GM18520 (cell line): ENCODE measurements around the gene DYNAP.

Experiments
- ATAC-seq: cut with Tn5 transposase; IDR thresholded peaks from one replicate; pipeline ENCODE4 v1.9.1; 2021; ENCODE audit not compliant: unreplicated experiment

Gene DYNAP

GRCh38 chr18:54630963-54631362 is 39.9 kb downstream of the DYNAP start:
- no peak for ATAC-seq

GRCh38 chr18:54636217-54636616 is 45.2 kb downstream of the DYNAP start:
- ATAC-seq = no peak

- no peak for ATAC-seq
Observed at GRCh38 chr18:54641734-54642133, 50.7 kb downstream of the DYNAP start.

GRCh38 chr18:54647176-54647575 is 56.1 kb downstream of the DYNAP start:
- ATAC-seq = no peak
